Neural progenitor cell (in vitro differentiated cells): Measurements from ENCODE around the gene TMEM236. TPM values are rescaled to one million over a fixed set of nuclear protein-coding genes. Genes with fewer than 3 reads are reported as not detected.

ENCODE experiments used
- DNase-seq: peaks from one replicate; pipeline ENCODE4 v3.0.0-alpha.2; 2016; ENCODE audit warnings: low spot score
- H2AFZ ChIP-seq: fragments of 200-600 bp; sonication (generic); replicated peaks from 2 replicates; pipeline ENCODE4 v1.6.1; 2016; ENCODE audit warnings: antibody characterized with exemption
- H3F3A ChIP-seq: fragments of 200-600 bp; sonication (generic); 2 replicates; pipeline ENCODE4 v1.6.1; 2016; ENCODE audit warnings: antibody characterized with exemption, low read depth
- H3K27ac ChIP-seq: fragments of 200-600 bp; sonication (generic); 2 replicates; pipeline ENCODE4 v1.5.1; 2016; ENCODE audit warnings: mild to moderate bottlenecking
- H3K27me3 ChIP-seq: fragments of 200-600 bp; sonication (generic); 2 replicates; pipeline ENCODE4 v1.6.1; 2016; ENCODE audit warnings: mild to moderate bottlenecking, moderate library complexity
- H3K36me3 ChIP-seq: fragments of 200-600 bp; sonication (generic); 2 replicates; pipeline ENCODE4 v1.5.1; 2016
- H3K4me1 ChIP-seq: fragments of 200-600 bp; sonication (generic); 2 replicates; pipeline ENCODE4 v1.6.1; 2016; ENCODE audit warnings: mixed run types
- H3K4me2 ChIP-seq: fragments of 200-600 bp; sonication (generic); 2 replicates; pipeline ENCODE4 v1.6.1; 2016
- H3K4me3 ChIP-seq: fragments of 200-600 bp; sonication (generic); 2 replicates; pipeline ENCODE4 v1.5.1; 2016
- H3K79me2 ChIP-seq: fragments of 200-600 bp; sonication (generic); 2 replicates; pipeline ENCODE4 v1.6.1; 2016; ENCODE audit warnings: low read depth
- H3K9ac ChIP-seq: fragments of 200-600 bp; sonication (generic); 2 replicates; pipeline ENCODE4 v1.6.1; 2016
- H3K9me3 ChIP-seq: fragments of 200-600 bp; sonication (generic); 2 replicates; pipeline ENCODE4 v1.5.1; 2016; ENCODE audit warnings: low read depth
- H4K20me1 ChIP-seq: fragments of 200-600 bp; sonication (generic); 2 replicates; pipeline ENCODE4 v1.6.1; 2016; ENCODE audit warnings: low read depth
- H3K27ac Mint-ChIP-seq: 3 replicates; pipeline ENCODE4 v1.8.0; 2021; ENCODE audit warnings: mixed read lengths
- H3K27me3 Mint-ChIP-seq: 2 replicates; pipeline ENCODE4 v1.8.0; 2022; ENCODE audit warnings: low read depth, mild to moderate bottlenecking, inconsistent platforms, moderate library complexity, mixed read lengths; ENCODE audit not compliant: insufficient read depth
- H3K36me3 Mint-ChIP-seq: 3 replicates; pipeline ENCODE4 v1.8.0; 2021; ENCODE audit warnings: mixed read lengths
- H3K4me1 Mint-ChIP-seq: 3 replicates; pipeline ENCODE4 v1.8.0; 2021; ENCODE audit warnings: mixed read lengths
- H3K4me3 Mint-ChIP-seq: 3 replicates; pipeline ENCODE4 v1.8.0; 2021; ENCODE audit warnings: mild to moderate bottlenecking, moderate library complexity, mixed read lengths
- H3K9me3 Mint-ChIP-seq: 3 replicates; pipeline ENCODE4 v1.8.0; 2020; ENCODE audit warnings: mixed read lengths
- EZH2 ChIP-seq: fragments of 200-600 bp; sonication (generic); IDR thresholded peaks from 2 replicates; pipeline ENCODE4 v1.6.1; 2017; ENCODE audit warnings: antibody characterized with exemption, mild to moderate bottlenecking, moderate library complexity
- EZH2phosphoT487 ChIP-seq: fragments of 200-600 bp; sonication (generic); IDR thresholded peaks from 2 replicates; pipeline ENCODE4 v1.6.1; 2017; ENCODE audit warnings: antibody characterized with exemption
- total RNA-seq: library from RNA; depleted of rRNA; stranded (reverse); fragments of >200 nt; gene quantifications from 2 replicates; pipeline ENCODE4 v1.2.3, GENCODE V29; 2015; ENCODE audit warnings: low replicate concordance
- TF ChIP-seq, protein P1 (sequence below): fragments of 200-600 bp; sonication (generic); IDR thresholded peaks from 2 replicates; pipeline ENCODE4 v1.5.1; 2017; ENCODE audit warnings: antibody characterized with exemption, mild to moderate bottlenecking

TMEM236 gene
- total RNA-seq, 1 donor from 2014 or later: not detected

DNA sequence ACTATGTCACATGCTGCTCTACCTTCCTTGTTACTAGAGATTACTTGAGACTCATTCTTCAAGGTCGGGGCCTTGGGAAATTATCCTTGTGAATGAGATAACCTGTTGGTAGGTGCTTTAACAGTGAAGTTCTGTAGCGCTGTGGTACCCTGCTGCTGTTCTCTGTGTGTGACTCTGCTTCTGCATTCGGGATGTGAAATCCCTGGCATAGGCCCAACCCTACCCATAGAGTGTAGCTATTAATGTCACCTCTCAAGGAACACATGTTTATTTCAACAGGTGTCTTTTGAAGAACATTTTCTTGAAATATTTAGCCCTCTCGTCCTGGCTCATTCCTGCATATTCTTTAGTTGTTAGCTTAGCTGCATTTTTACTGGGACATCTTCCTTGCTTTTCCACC lies 41.8 kb upstream of the TMEM236 start:
- Histone ChIP-seq H3K79me2 (no peaks in the 10 kb centered on the region), H3K4me3 (no peak overlapping the region), H2AFZ (no peak overlapping the region), H3F3A (peaks cover 7% of the 10 kb centered on the region), H3K4me2 (no peak overlapping the region), H3K9me3 (no peaks in the 10 kb centered on the region), H3K27ac (no peak overlapping the region), H3K36me3 (peaks cover 4% of the 10 kb centered on the region), H3K4me1 (peaks cover 10% of the 10 kb centered on the region), H3K9ac (no peak overlapping the region), H3K27me3 (no peaks in the 10 kb centered on the region), H4K20me1 (peaks cover 5% of the 10 kb centered on the region)
- no peak overlapping the region for H3K4me3 Mint-ChIP-seq
- H3K27me3 Mint-ChIP-seq: no peaks in the 10 kb centered on the region
- no peaks in the 10 kb centered on the region for H3K9me3 Mint-ChIP-seq
- peaks cover 22% of the 10 kb centered on the region for H3K36me3 Mint-ChIP-seq
- no peak overlapping the region for H3K27ac Mint-ChIP-seq
- H3K4me1 Mint-ChIP-seq: peaks cover 25% of the 10 kb centered on the region
- TF ChIP-seq, protein P1, sequence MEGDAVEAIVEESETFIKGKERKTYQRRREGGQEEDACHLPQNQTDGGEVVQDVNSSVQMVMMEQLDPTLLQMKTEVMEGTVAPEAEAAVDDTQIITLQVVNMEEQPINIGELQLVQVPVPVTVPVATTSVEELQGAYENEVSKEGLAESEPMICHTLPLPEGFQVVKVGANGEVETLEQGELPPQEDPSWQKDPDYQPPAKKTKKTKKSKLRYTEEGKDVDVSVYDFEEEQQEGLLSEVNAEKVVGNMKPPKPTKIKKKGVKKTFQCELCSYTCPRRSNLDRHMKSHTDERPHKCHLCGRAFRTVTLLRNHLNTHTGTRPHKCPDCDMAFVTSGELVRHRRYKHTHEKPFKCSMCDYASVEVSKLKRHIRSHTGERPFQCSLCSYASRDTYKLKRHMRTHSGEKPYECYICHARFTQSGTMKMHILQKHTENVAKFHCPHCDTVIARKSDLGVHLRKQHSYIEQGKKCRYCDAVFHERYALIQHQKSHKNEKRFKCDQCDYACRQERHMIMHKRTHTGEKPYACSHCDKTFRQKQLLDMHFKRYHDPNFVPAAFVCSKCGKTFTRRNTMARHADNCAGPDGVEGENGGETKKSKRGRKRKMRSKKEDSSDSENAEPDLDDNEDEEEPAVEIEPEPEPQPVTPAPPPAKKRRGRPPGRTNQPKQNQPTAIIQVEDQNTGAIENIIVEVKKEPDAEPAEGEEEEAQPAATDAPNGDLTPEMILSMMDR: no peak
- TF ChIP-seq EZH2 (no peak), EZH2phosphoT487 (no peak)
- DNase-seq: no peak

DNA sequence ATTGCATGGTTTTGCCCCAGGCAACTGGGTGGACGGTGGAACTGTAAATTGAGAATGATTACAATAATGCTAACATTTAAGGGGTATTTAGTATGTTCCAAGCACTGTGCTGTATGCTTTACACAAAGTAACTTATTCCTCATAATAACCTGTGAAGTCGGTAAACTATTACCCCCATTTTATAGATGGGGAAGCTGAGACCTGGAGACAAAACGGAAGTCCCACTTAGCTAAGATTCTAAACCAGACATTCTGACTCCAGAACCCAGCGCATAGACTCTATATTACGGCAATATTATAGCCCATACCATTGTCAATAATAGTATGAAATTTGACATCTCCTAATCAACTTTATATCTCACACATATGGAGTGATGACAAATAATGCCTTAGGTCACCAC lies 39.9 kb upstream of the TMEM236 start:
- peaks cover 5% of the 10 kb centered on the region for H4K20me1 ChIP-seq
- H3F3A ChIP-seq: peaks cover 7% of the 10 kb centered on the region
- H3K79me2 ChIP-seq: no peaks in the 10 kb centered on the region
- no peaks in the 10 kb centered on the region for H3K27me3 Mint-ChIP-seq
- peaks cover 19% of the 10 kb centered on the region for H3K36me3 ChIP-seq
- H3K27me3 ChIP-seq: no peaks in the 10 kb centered on the region
- H3K9ac ChIP-seq: no peak overlapping the region
- peaks cover 10% of the 10 kb centered on the region for H3K4me1 ChIP-seq
- H3K27ac Mint-ChIP-seq: peak overlapping the region; percentile 9
- no peak overlapping the region for H2AFZ ChIP-seq
- H3K9me3 ChIP-seq: no peaks in the 10 kb centered on the region
- no peaks in the 10 kb centered on the region for H3K9me3 Mint-ChIP-seq
- no peak overlapping the region for H3K4me3 ChIP-seq
- H3K36me3 Mint-ChIP-seq: peaks cover 24% of the 10 kb centered on the region
- no peak for DNase-seq
- H3K4me2 ChIP-seq: no peak overlapping the region
- peak overlapping the region; percentile 8 for H3K4me3 Mint-ChIP-seq
- H3K4me1 Mint-ChIP-seq: peaks cover 25% of the 10 kb centered on the region
- TF ChIP-seq, protein P1: no peak
- no peak for TF ChIP-seq EZH2phosphoT487
- H3K27ac ChIP-seq: no peak overlapping the region

DNA sequence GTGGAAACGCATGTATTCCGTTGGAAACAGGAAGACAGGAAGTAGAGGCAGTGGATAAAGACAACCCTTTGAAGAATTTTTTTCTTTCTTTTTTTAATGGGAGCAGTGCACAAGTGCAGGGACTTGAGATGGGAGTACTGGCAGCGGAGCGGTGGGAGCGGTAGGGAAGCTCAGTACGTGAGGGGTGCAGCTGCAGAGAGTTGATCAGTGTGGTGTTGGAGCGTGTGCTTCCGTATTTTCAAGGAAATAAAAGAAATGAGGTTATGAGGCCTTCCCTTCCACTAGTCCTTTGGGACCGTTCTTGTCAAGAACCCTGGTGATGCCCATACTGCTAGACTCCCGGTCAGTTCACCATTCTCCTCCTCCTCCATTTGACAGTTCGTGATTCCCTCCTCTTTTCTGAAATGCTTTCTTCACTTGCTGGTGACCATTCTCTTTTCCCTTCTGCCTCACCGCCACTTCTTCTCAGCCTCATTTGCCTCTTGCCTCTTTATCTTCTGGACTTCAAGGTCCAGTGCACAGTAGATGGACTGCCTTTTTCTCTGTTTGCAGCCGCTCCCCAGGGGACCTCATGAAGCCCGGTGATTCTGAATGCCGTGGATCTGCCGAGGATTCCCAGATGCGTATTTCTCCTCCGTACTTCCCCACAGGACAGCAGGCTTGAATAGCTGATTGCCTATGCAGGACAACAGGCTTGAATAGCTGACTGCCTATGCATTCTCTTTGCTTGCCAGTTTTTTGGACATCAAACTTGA lies 39.1 kb upstream of the TMEM236 start:
- no peak overlapping the region for H2AFZ ChIP-seq
- no peaks in the 10 kb centered on the region for H3K27me3 Mint-ChIP-seq
- H3K9me3 ChIP-seq: no peaks in the 10 kb centered on the region
- peaks cover 10% of the 10 kb centered on the region for H3K4me1 ChIP-seq
- H3K4me3 Mint-ChIP-seq: peak overlapping the region; percentile 82
- no peak overlapping the region for H3K9ac ChIP-seq
- peak overlapping the region; percentile 26 for H3K27ac ChIP-seq
- H3F3A ChIP-seq: peaks cover 7% of the 10 kb centered on the region
- H3K4me2 ChIP-seq: peak overlapping the region; percentile 57
- H3K79me2 ChIP-seq: no peaks in the 10 kb centered on the region
- H3K4me1 Mint-ChIP-seq: peaks cover 25% of the 10 kb centered on the region
- peaks cover 5% of the 10 kb centered on the region for H4K20me1 ChIP-seq
- H3K36me3 Mint-ChIP-seq: peaks cover 27% of the 10 kb centered on the region
- no peaks in the 10 kb centered on the region for H3K27me3 ChIP-seq
- no peaks in the 10 kb centered on the region for H3K9me3 Mint-ChIP-seq
- DNase-seq: peak; percentile 50
- TF ChIP-seq EZH2phosphoT487 (no peak), EZH2 (no peak)
- TF ChIP-seq, protein P1: no peak
- H3K4me3 ChIP-seq: peak overlapping the region; percentile 35
- H3K27ac Mint-ChIP-seq: peak overlapping the region; percentile 55
- peaks cover 25% of the 10 kb centered on the region for H3K36me3 ChIP-seq
